IPS-18c (cell line): ENCODE results near the gene MAD1L1.

ENCODE experiments used
- H3K4me3 ChIP-seq: 2 replicates; pipeline ENCODE4 v1.7.0; 2013; ENCODE audit warnings: low read depth, mild to moderate bottlenecking, low read length, moderate library complexity; ENCODE audit not compliant: insufficient read depth
- H3K9me3 ChIP-seq: one replicate; pipeline ENCODE4 v1.6.1; 2013; ENCODE audit warnings: mild to moderate bottlenecking, low read length, moderate library complexity; ENCODE audit not compliant: control insufficient read depth, insufficient read depth

MAD1L1 gene

GRCh38 chr7:2103071-2103898, 129.5 kb downstream of the MAD1L1 start:
- Histone ChIP-seq H3K4me3 (no peak overlapping the region), H3K9me3 (no peaks in the 10 kb centered on the region)

- Histone ChIP-seq H3K4me3 (no peak overlapping the region), H3K9me3 (no peaks in the 10 kb centered on the region)
These were observed 130.4 kb downstream of the MAD1L1 start for GRCh38 chr7:2102375-2102723.

GRCh38 chr7:2101630-2102374, 130.9 kb downstream of the MAD1L1 start:
- H3K9me3 ChIP-seq, result no peaks in the 10 kb centered on the region
- no peak overlapping the region for H3K4me3 ChIP-seq

GRCh38 chr7:2100278-2101208, 132.2 kb downstream of the MAD1L1 start:
- Histone ChIP-seq H3K4me3 (no peak overlapping the region), H3K9me3 (no peaks in the 10 kb centered on the region)

GRCh38 chr7:2099048-2099957, 133.4 kb downstream of the MAD1L1 start:
- no peak overlapping the region for H3K4me3 ChIP-seq

GRCh38 chr7:2098496-2098895, 134.2 kb downstream of the MAD1L1 start:
- Histone ChIP-seq H3K9me3 (no peaks in the 10 kb centered on the region), H3K4me3 (no peak overlapping the region)

More at GRCh38 chr7:2099048-2099957, 133.4 kb downstream of the MAD1L1 start:
- H3K9me3 ChIP-seq, result no peaks in the 10 kb centered on the region

GRCh38 chr7:2098056-2098455, 134.7 kb downstream of the MAD1L1 start:
- H3K4me3 ChIP-seq, result no peak overlapping the region
- H3K9me3 ChIP-seq, result no peaks in the 10 kb centered on the region

- H3K4me3 ChIP-seq, result no peak overlapping the region
- H3K9me3 ChIP-seq, result no peaks in the 10 kb centered on the region
These were observed 135.3 kb downstream of the MAD1L1 start for GRCh38 chr7:2097492-2097891.

- Histone ChIP-seq H3K4me3 (no peak overlapping the region), H3K9me3 (no peaks in the 10 kb centered on the region)
These were observed 135.9 kb downstream of the MAD1L1 start for GRCh38 chr7:2096692-2097387.

- H3K4me3 ChIP-seq, result no peak overlapping the region
These were observed 137.3 kb downstream of the MAD1L1 start for GRCh38 chr7:2095436-2095835.

GRCh38 chr7:2094454-2095045, 138.2 kb downstream of the MAD1L1 start:
- H3K4me3 ChIP-seq, result no peak overlapping the region
- no peaks in the 10 kb centered on the region for H3K9me3 ChIP-seq

More at GRCh38 chr7:2095436-2095835, 137.3 kb downstream of the MAD1L1 start:
- no peaks in the 10 kb centered on the region for H3K9me3 ChIP-seq

GRCh38 chr7:2093843-2094220, 138.9 kb downstream of the MAD1L1 start:
- Histone ChIP-seq H3K4me3 (no peak overlapping the region), H3K9me3 (no peaks in the 10 kb centered on the region)

- Histone ChIP-seq H3K4me3 (no peak overlapping the region), H3K9me3 (no peaks in the 10 kb centered on the region)
These were observed 139.4 kb downstream of the MAD1L1 start for GRCh38 chr7:2093215-2093842.

GRCh38 chr7:2092279-2092678, 140.5 kb downstream of the MAD1L1 start:
- no peak overlapping the region for H3K4me3 ChIP-seq
- no peaks in the 10 kb centered on the region for H3K9me3 ChIP-seq
